ENCODE results near the gene SLMAP. TPM values are rescaled to one million over a fixed set of nuclear protein-coding genes. Genes with fewer than 3 reads are reported as not detected.

SLMAP gene
- total RNA-seq, 1 donor from 2014 or later = 58.2 TPM

- Mint-ChIP-seq H3K36me3 (ENCODE audit: low read depth) (peaks cover 25% of the 10 kb centered on the region), H3K4me3 (ENCODE audit: low read depth) (no peak overlapping the region), H3K4me1 (ENCODE audit: low read depth) (no peaks in the 10 kb centered on the region), H3K9me3 (no peaks in the 10 kb centered on the region), H3K27ac (no peak overlapping the region), H3K27me3 (ENCODE audit: low read depth) (no peaks in the 10 kb centered on the region)
- no peak for DNase-seq (ENCODE audit: low spot score)
- intact Hi-C loops (cut with micrococcal nuclease) = no loop called here
These were observed 137.6 kb downstream of the SLMAP start for GRCh38 chr3:57893668-57894067.

- Mint-ChIP-seq H3K27ac (no peak overlapping the region), H3K36me3 (ENCODE audit: low read depth) (peaks cover 37% of the 10 kb centered on the region), H3K9me3 (no peaks in the 10 kb centered on the region), H3K27me3 (ENCODE audit: low read depth) (no peaks in the 10 kb centered on the region), H3K4me1 (ENCODE audit: low read depth) (no peaks in the 10 kb centered on the region), H3K4me3 (ENCODE audit: low read depth) (no peak overlapping the region)
- intact Hi-C loops (cut with micrococcal nuclease) = no loop called here
- no peak for DNase-seq (ENCODE audit: low spot score)
These were observed 139.9 kb downstream of the SLMAP start for GRCh38 chr3:57896031-57896430.

GRCh38 chr3:57896691-57897090 is 140.6 kb downstream of the SLMAP start:
- Mint-ChIP-seq H3K36me3 (ENCODE audit: low read depth) (peaks cover 42% of the 10 kb centered on the region), H3K4me1 (ENCODE audit: low read depth) (no peaks in the 10 kb centered on the region)

DNA sequence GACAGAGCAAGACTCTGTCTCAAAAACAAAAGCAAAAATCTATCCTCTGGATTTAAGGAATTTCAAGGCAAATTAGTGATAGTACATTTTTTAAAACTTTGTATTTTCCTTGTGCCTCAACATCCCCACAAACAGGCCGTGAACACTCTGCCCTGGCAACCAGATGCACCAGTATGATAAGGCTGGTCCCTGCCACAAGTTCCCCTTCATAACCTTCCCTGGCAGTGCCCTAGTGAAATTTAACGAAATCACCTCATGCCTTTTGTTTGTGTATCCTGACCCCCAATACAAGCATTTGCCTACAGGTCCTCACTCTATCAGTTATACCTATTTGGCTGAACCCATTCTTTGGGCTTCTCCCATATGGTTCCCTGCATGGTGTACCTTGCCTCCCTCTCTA is 144.7 kb downstream of the SLMAP start:
- no peak overlapping the region for H3K4me3 Mint-ChIP-seq (ENCODE audit: low read depth)
- no peak overlapping the region for H3K27ac Mint-ChIP-seq
- no peaks in the 10 kb centered on the region for H3K9me3 Mint-ChIP-seq
- no peak for DNase-seq (ENCODE audit: low spot score)
- peaks cover 55% of the 10 kb centered on the region for H3K36me3 Mint-ChIP-seq (ENCODE audit: low read depth)
- no peaks in the 10 kb centered on the region for H3K4me1 Mint-ChIP-seq (ENCODE audit: low read depth)
- H3K27me3 Mint-ChIP-seq (ENCODE audit: low read depth) = no peaks in the 10 kb centered on the region
- intact Hi-C loops (cut with micrococcal nuclease) = no loop called here

More at GRCh38 chr3:57896691-57897090, 140.6 kb downstream of the SLMAP start:
- Mint-ChIP-seq H3K27ac (no peak overlapping the region), H3K4me3 (ENCODE audit: low read depth) (no peak overlapping the region), H3K9me3 (no peaks in the 10 kb centered on the region), H3K27me3 (ENCODE audit: low read depth) (no peaks in the 10 kb centered on the region)
- intact Hi-C loops (cut with micrococcal nuclease) = no loop called here
- DNase-seq (ENCODE audit: low spot score) = no peak

- peaks cover 36% of the 10 kb centered on the region for H3K36me3 Mint-ChIP-seq (ENCODE audit: low read depth)
- intact Hi-C loops (cut with micrococcal nuclease) = no loop called here
- no peak for DNase-seq (ENCODE audit: low spot score)
- no peak overlapping the region for H3K4me3 Mint-ChIP-seq (ENCODE audit: low read depth)
- no peak overlapping the region for H3K27ac Mint-ChIP-seq
- H3K9me3 Mint-ChIP-seq = no peaks in the 10 kb centered on the region
- H3K27me3 Mint-ChIP-seq (ENCODE audit: low read depth) = no peaks in the 10 kb centered on the region
- no peaks in the 10 kb centered on the region for H3K4me1 Mint-ChIP-seq (ENCODE audit: low read depth)
These were observed 147.2 kb downstream of the SLMAP start for GRCh38 chr3:57903124-57903890.

DNA sequence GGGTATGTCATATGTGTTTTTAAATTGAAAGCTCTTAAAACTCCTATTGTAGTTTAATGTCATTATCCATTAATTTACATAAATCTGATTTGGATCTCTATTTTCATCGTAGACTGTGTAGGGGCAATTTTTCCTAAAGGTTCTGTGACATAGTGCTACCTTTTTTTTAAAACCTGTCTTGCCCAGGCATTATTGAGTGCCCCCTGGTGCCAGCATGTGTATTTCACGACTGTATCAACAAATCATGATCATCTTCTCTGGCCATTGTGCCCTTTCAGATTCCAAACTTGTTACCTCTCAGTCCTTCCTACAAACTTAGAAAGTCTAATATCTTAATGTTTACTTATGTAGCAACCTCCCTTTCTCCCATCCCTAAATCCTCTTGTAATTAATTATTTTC is 154.9 kb downstream of the SLMAP start:
- DNase-seq (ENCODE audit: low spot score) = no peak
- Mint-ChIP-seq H3K27ac (no peak overlapping the region), H3K9me3 (no peaks in the 10 kb centered on the region), H3K4me1 (ENCODE audit: low read depth) (no peaks in the 10 kb centered on the region), H3K27me3 (ENCODE audit: low read depth) (no peaks in the 10 kb centered on the region), H3K36me3 (ENCODE audit: low read depth) (peaks cover 24% of the 10 kb centered on the region), H3K4me3 (ENCODE audit: low read depth) (no peak overlapping the region)
- intact Hi-C loops (cut with micrococcal nuclease) = loop anchor here (2.0 kb wide), 1 partner anchor 514 kb away; no protein-coding TSS in a partner anchor

- no peaks in the 10 kb centered on the region for H3K9me3 Mint-ChIP-seq
- DNase-seq (ENCODE audit: low spot score) = no peak
- H3K4me1 Mint-ChIP-seq (ENCODE audit: low read depth) = no peaks in the 10 kb centered on the region
- intact Hi-C loops (cut with micrococcal nuclease) = loop anchor here (2.0 kb wide), 1 partner anchor 515 kb away; no protein-coding TSS in a partner anchor
- H3K4me3 Mint-ChIP-seq (ENCODE audit: low read depth) = no peak overlapping the region
- H3K27ac Mint-ChIP-seq = no peak overlapping the region
- peaks cover 30% of the 10 kb centered on the region for H3K36me3 Mint-ChIP-seq (ENCODE audit: low read depth)
- no peaks in the 10 kb centered on the region for H3K27me3 Mint-ChIP-seq (ENCODE audit: low read depth)
These were observed 155.5 kb downstream of the SLMAP start for GRCh38 chr3:57911593-57911992.

DNA sequence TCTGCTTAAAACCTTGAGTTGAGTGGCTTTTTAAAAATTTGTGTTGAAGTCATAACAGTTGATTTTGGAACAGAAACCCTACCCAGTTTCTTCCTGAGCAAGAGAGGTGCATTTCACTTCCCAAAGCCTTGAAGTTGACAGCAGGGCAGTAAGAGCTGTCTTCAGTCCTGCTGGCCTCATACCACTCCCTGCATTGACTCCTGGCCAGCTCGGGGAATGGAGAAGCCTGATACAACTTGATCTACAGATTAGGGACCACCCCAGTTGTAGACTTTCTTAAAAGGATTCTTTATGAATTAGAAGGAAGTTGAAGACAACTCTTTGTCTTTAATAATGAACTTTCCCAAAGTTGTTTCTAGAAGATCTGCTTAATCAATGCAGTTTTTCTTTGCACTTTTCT is 161.5 kb downstream of the SLMAP start:
- Mint-ChIP-seq H3K4me3 (ENCODE audit: low read depth) (no peak overlapping the region), H3K27ac (no peak overlapping the region), H3K9me3 (no peaks in the 10 kb centered on the region), H3K4me1 (ENCODE audit: low read depth) (no peaks in the 10 kb centered on the region), H3K27me3 (ENCODE audit: low read depth) (no peaks in the 10 kb centered on the region), H3K36me3 (ENCODE audit: low read depth) (peaks cover 51% of the 10 kb centered on the region)
- intact Hi-C loops (cut with micrococcal nuclease) = no loop called here
- DNase-seq (ENCODE audit: low spot score) = no peak

DNA sequence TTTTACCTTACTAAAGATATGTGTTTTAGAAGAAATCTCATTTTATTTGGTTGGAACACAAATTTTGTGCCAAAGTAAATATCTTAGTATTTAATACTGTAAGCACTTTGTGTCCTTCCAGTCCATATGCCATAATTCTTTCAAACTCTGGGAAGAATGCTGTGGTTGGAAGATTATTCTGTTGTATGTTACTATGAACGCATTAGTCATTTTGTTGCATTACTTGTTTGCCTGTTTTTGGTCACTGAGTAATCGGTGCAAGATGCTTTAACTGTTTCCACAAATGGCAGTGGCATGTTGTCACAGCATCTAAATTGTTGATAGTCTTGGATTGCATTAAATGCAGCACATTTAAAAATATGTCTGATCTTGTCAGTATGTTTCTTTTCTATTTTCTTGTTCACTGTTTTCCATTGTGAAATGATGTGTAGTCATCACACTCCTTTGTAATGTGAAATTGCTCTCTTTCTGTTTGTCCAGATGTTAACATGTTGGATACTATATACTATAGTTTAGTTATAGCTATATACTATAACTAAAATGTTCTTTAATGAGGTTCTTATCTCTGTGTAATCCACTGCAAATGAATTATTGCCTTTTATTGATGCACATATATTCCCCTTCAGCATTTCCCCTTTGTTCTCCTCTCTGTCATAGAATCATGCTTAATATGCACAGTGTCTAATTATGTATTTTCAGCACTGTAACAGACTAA is 162.2 kb downstream of the SLMAP start:
- H3K4me3 Mint-ChIP-seq (ENCODE audit: low read depth) = no peak overlapping the region
- no peaks in the 10 kb centered on the region for H3K4me1 Mint-ChIP-seq (ENCODE audit: low read depth)
- no peak for DNase-seq (ENCODE audit: low spot score)
- no peaks in the 10 kb centered on the region for H3K9me3 Mint-ChIP-seq
- H3K27ac Mint-ChIP-seq = no peak overlapping the region
- peaks cover 57% of the 10 kb centered on the region for H3K36me3 Mint-ChIP-seq (ENCODE audit: low read depth)
- H3K27me3 Mint-ChIP-seq (ENCODE audit: low read depth) = no peaks in the 10 kb centered on the region
- intact Hi-C loops (cut with micrococcal nuclease) = no loop called here

DNA sequence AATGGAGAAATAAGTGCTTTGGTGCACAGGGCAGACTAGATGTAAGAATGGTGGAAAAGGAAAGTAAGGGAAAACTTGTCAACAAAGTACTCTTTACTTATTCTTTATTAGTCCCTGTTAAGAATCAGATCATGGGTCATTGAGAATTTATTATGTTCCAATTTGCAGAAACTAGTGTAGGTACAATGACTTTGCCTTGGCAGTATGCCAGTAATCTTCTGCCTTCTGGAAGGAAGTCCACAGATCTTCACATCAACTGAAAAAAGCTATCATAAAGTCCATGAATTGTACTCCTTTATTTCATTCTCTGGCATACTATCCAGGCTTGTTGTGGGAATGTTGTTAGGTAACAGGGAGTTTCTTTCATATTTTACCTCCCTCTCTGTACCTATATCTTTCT is 163.9 kb downstream of the SLMAP start:
- H3K4me1 Mint-ChIP-seq (ENCODE audit: low read depth) = no peaks in the 10 kb centered on the region
- H3K36me3 Mint-ChIP-seq (ENCODE audit: low read depth) = peaks cover 59% of the 10 kb centered on the region
- no peak overlapping the region for H3K4me3 Mint-ChIP-seq (ENCODE audit: low read depth)
- intact Hi-C loops (cut with micrococcal nuclease) = no loop called here
- no peak overlapping the region for H3K27ac Mint-ChIP-seq
- no peak for DNase-seq (ENCODE audit: low spot score)
- no peaks in the 10 kb centered on the region for H3K9me3 Mint-ChIP-seq
- no peaks in the 10 kb centered on the region for H3K27me3 Mint-ChIP-seq (ENCODE audit: low read depth)

DNA sequence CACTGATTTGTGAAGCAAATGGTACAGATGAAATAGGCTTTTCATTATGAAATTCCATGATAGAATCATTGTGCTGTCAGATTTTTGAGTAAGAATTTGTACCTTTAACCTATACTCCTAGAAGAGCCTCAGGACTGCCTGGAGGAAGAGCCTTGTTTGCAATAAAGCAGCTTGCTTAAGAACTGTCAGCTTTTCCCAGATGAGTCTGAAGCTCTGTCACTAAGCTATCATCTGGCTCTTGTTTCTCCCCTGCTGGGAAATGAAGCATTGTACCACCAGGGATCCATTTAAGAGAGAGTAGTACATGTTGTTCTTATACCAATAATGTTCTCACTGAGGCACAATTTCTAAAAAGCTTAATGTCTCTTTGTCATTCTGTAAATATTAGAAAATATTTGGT is 167.0 kb downstream of the SLMAP start:
- H3K9me3 Mint-ChIP-seq = no peaks in the 10 kb centered on the region
- no peak overlapping the region for H3K27ac Mint-ChIP-seq
- no peak for DNase-seq (ENCODE audit: low spot score)
- H3K36me3 Mint-ChIP-seq (ENCODE audit: low read depth) = peaks cover 50% of the 10 kb centered on the region
- H3K27me3 Mint-ChIP-seq (ENCODE audit: low read depth) = no peaks in the 10 kb centered on the region
- no peak overlapping the region for H3K4me3 Mint-ChIP-seq (ENCODE audit: low read depth)
- no peaks in the 10 kb centered on the region for H3K4me1 Mint-ChIP-seq (ENCODE audit: low read depth)
- intact Hi-C loops (cut with micrococcal nuclease) = no loop called here

GRCh38 chr3:57923752-57924151 is 167.6 kb downstream of the SLMAP start:
- intact Hi-C loops (cut with micrococcal nuclease) = no loop called here
- H3K9me3 Mint-ChIP-seq = no peaks in the 10 kb centered on the region

DNA sequence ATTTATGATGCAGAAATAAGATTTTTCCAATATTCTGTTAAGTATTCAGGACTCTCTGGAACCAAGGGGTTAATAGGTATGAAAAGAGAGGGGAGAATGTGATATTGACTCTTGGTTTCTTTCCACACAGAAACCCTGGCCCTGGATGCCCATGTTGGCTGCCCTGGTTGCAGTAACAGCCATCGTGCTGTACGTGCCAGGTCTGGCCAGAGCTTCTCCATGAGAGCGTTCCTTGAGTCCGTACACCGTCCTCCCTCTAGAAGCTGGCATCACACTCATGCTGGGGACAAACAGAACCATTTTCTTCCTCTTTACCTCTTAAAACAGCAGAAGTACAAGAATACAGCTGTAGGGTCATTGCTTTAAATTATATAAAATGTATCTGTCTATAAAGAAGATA is 171.1 kb downstream of the SLMAP start:
- Mint-ChIP-seq H3K4me1 (ENCODE audit: low read depth) (no peaks in the 10 kb centered on the region), H3K27me3 (ENCODE audit: low read depth) (no peaks in the 10 kb centered on the region), H3K27ac (no peak overlapping the region), H3K9me3 (no peaks in the 10 kb centered on the region), H3K36me3 (ENCODE audit: low read depth) (peaks cover 44% of the 10 kb centered on the region), H3K4me3 (ENCODE audit: low read depth) (no peak overlapping the region)
- intact Hi-C loops (cut with micrococcal nuclease) = no loop called here
- no peak for DNase-seq (ENCODE audit: low spot score)

More at GRCh38 chr3:57923752-57924151, 167.6 kb downstream of the SLMAP start:
- H3K27ac Mint-ChIP-seq = no peak overlapping the region
- no peaks in the 10 kb centered on the region for H3K27me3 Mint-ChIP-seq (ENCODE audit: low read depth)
- H3K36me3 Mint-ChIP-seq (ENCODE audit: low read depth) = peaks cover 48% of the 10 kb centered on the region
- no peaks in the 10 kb centered on the region for H3K4me1 Mint-ChIP-seq (ENCODE audit: low read depth)
- no peak overlapping the region for H3K4me3 Mint-ChIP-seq (ENCODE audit: low read depth)
- DNase-seq (ENCODE audit: low spot score) = no peak

Data from activated T-helper 2 cell treated with anti-CD3 and anti-CD28 coated beads, Interferon-gamma antibody, Interleukin-2, Interleukin-4, amounts not matched to agents 10 μg/mL and 5 μg/mL and 100 μg/mL, durations not matched to agents 14 hours and 24 hours and 36 hours (primary cell).